GM19099 (cell line): ENCODE measurements around the gene INPP5F.

Source experiments
- POLR2A ChIP-seq: IDR thresholded peaks from 3 replicates; pipeline ENCODE4 v1.6.1; 2011; ENCODE audit warnings: low read depth; ENCODE audit not compliant: insufficient read length; ENCODE audit errors: extremely low read depth

INPP5F gene

GRCh38 chr10:119853574-119853973, 127.7 kb downstream of the INPP5F start:
- TF ChIP-seq POLR2A = no peak

- no peak for TF ChIP-seq POLR2A
Observed at GRCh38 chr10:119858063-119858462, 132.2 kb downstream of the INPP5F start.

GRCh38 chr10:119859420-119860258, 133.8 kb downstream of the INPP5F start:
- no peak for TF ChIP-seq POLR2A

- TF ChIP-seq POLR2A = no peak
Observed at GRCh38 chr10:119860866-119861607, 135.2 kb downstream of the INPP5F start.

GRCh38 chr10:119862524-119862923, 136.7 kb downstream of the INPP5F start:
- no peak for TF ChIP-seq POLR2A

GRCh38 chr10:119863951-119864565, 138.2 kb downstream of the INPP5F start:
- TF ChIP-seq POLR2A = no peak

GRCh38 chr10:119865699-119866240, 139.9 kb downstream of the INPP5F start:
- TF ChIP-seq POLR2A = no peak

- TF ChIP-seq POLR2A = no peak
Observed at GRCh38 chr10:119867317-119867716, 141.5 kb downstream of the INPP5F start.

GRCh38 chr10:119871881-119872609, 146.2 kb downstream of the INPP5F start:
- no peak for TF ChIP-seq POLR2A

- TF ChIP-seq POLR2A = no peak
Observed at GRCh38 chr10:119872610-119872859, 146.7 kb downstream of the INPP5F start, which contains the start of gene MCMBP. Gene MCMBP (minus strand): TSS chr10:119872843. CDS start chr10:119872584, 259 bp downstream.

GRCh38 chr10:119872860-119873681, 147.2 kb downstream of the INPP5F start:
- TF ChIP-seq POLR2A = peak; percentile 72

GRCh38 chr10:119878524-119878923, 152.7 kb downstream of the INPP5F start:
- no peak for TF ChIP-seq POLR2A
